ENCODE results near the gene GPR6. TPM values are rescaled to one million over a fixed set of nuclear protein-coding genes. Genes with fewer than 3 reads are reported as not detected.

Gene GPR6
- total and polyA plus RNA-seq, 9 of the 15 experiments (the other 6 are each of a cell fraction or from before 2014, with no cell fraction given), result not detected

- 2% methylated on average over 4 of the region's 4 CpGs for WGBS (ENCODE audit: insufficient coverage, low coverage, missing lambda C conversion rate)
- Histone ChIP-seq H2AFZ (ENCODE audit: low read depth, low read length) (no peak overlapping the region), H3K4me3 (no peak overlapping the region), H3K27ac (ENCODE audit: extremely low read depth, low read depth, low read length) (no peak overlapping the region), H3K9ac (ENCODE audit: insufficient read depth in 1 of 2, low read depth in 2 of 2, low read length in 2 of 2) (no peak overlapping the region), H3K4me1 (replicated peaks in 1 of 2; ENCODE audit: control insufficient read depth in 2 of 2, insufficient read depth in 2 of 2, low read length in 2 of 2) (no peaks in the 10 kb centered on the region), H3K9me1 (ENCODE audit: control insufficient read depth, insufficient read depth, low read length) (no peaks in the 10 kb centered on the region), H3K79me2 (ENCODE audit: control insufficient read depth, insufficient read depth, low read length) (no peaks in the 10 kb centered on the region), H3K27me3 (ENCODE audit: control insufficient read depth in 2 of 2, insufficient read depth in 2 of 2, low read length in 2 of 2) (no peaks in the 10 kb centered on the region), H3K4me2 (ENCODE audit: insufficient read depth, low read length) (no peak overlapping the region), H3K9me3 (replicated peaks; ENCODE audit: control insufficient read depth, insufficient read depth, low read depth, low read length) (no peaks in the 10 kb centered on the region), H4K20me1 (replicated peaks; ENCODE audit: control insufficient read depth, insufficient read depth, low read length) (no peaks in the 10 kb centered on the region), H3K36me3 (ENCODE audit: control insufficient read depth, insufficient read depth, low read length) (no peaks in the 10 kb centered on the region)
- intact Hi-C loops (cut with micrococcal nuclease), result no loop called here
- in situ Hi-C loops (cut with MboI), result no loop called here
- ATAC-seq (no peak), FAIRE-seq (no peak), DNase-seq (ENCODE audit: extremely low read depth in 1 of 4, low spot score in 3 of 4) (no peak)
- CTCF ChIA-PET (ENCODE audit: low intra/inter-chr PET ratio), result no interaction called here
- BruUV-seq (replicated peaks), result no TSS peak
- TF ChIP-seq HNRNPUL1 (IDR thresholded peaks at IDR 0.05; ENCODE audit: low read length) (no peak), SOX6 (IDR thresholded peaks at IDR 0.05) (no peak), PHF21A (IDR thresholded peaks at IDR 0.05; ENCODE audit: borderline replicate concordance, low read depth) (no peak)
- POLR2A ChIA-PET, result no interaction called here
These were observed 13.3 kb downstream of the GPR6 start for GRCh38 chr6:109991201-109992101.

GRCh38 chr6:109998159-109998785 lies 20.2 kb downstream of the GPR6 start:
- ChIA-PET POLR2A (no interaction called here), CTCF (ENCODE audit: low intra/inter-chr PET ratio) (no interaction called here)
- no peak overlapping the region for H3K4me3 ChIP-seq
- no peak overlapping the region for H2AFZ ChIP-seq (ENCODE audit: low read depth, low read length)
- no peak overlapping the region for H3K4me2 ChIP-seq (ENCODE audit: insufficient read depth, low read length)
- H3K9me1 ChIP-seq (ENCODE audit: control insufficient read depth, insufficient read depth, low read length), result no peaks in the 10 kb centered on the region
- H3K27me3 ChIP-seq (ENCODE audit: control insufficient read depth in 2 of 2, insufficient read depth in 2 of 2, low read length in 2 of 2), result no peaks in the 10 kb centered on the region
- 4% methylated on average over 3 of the region's 3 CpGs for WGBS (ENCODE audit: insufficient coverage, low coverage, missing lambda C conversion rate)
- ATAC-seq (no peak), FAIRE-seq (no peak), DNase-seq (ENCODE audit: extremely low read depth in 1 of 4, low spot score in 3 of 4) (no peak)
- BruUV-seq (replicated peaks), result no TSS peak
- in situ Hi-C loops (cut with MboI) (no loop called here), intact Hi-C loops (cut with micrococcal nuclease) (no loop called here)
- H3K9ac ChIP-seq (ENCODE audit: insufficient read depth in 1 of 2, low read depth in 2 of 2, low read length in 2 of 2), result no peak overlapping the region
- H3K27ac ChIP-seq (ENCODE audit: extremely low read depth, low read depth, low read length), result no peak overlapping the region
- H3K79me2 ChIP-seq (ENCODE audit: control insufficient read depth, insufficient read depth, low read length), result no peaks in the 10 kb centered on the region
- H3K36me3 ChIP-seq (ENCODE audit: control insufficient read depth, insufficient read depth, low read length), result no peaks in the 10 kb centered on the region
- no peaks in the 10 kb centered on the region for H3K4me1 ChIP-seq (replicated peaks in 1 of 2; ENCODE audit: control insufficient read depth in 2 of 2, insufficient read depth in 2 of 2, low read length in 2 of 2)
- no peaks in the 10 kb centered on the region for H3K9me3 ChIP-seq (replicated peaks; ENCODE audit: control insufficient read depth, insufficient read depth, low read depth, low read length)
- no peaks in the 10 kb centered on the region for H4K20me1 ChIP-seq (replicated peaks; ENCODE audit: control insufficient read depth, insufficient read depth, low read length)
- TF ChIP-seq ZNF239 (CRISPR knock-in tag; IDR thresholded peaks at IDR 0.05) (no peak), NR2C1 (IDR thresholded peaks at IDR 0.05) (no peak), NR2C1 (tag; IDR thresholded peaks at IDR 0.05) (no peak), ZMIZ1 (IDR thresholded peaks at IDR 0.05; ENCODE audit: low read depth in 2 of 2, low read length in 2 of 2) (no peak)
